ENCODE results near the gene BLTP3B.

Gene BLTP3B

GRCh38 chr12:100120355-100120754, 22.3 kb downstream of the BLTP3B start:
- Histone ChIP-seq H3K4me1 (no peaks in the 10 kb centered on the region), H3K79me2 (peaks cover 28% of the 10 kb centered on the region), H3K4me2 (ENCODE audit: low read length) (no peak overlapping the region), H2AFZ (no peak overlapping the region), H3K36me3 (ENCODE audit: control insufficient read depth, insufficient read depth, low read length) (no peaks in the 10 kb centered on the region), H3K9ac (no peak overlapping the region), H3K27ac (no peak overlapping the region), H3K9me3 (ENCODE audit: control insufficient read depth, low read length) (no peaks in the 10 kb centered on the region), H3K27me3 (ENCODE audit: control insufficient read depth, insufficient read depth, low read length) (no peaks in the 10 kb centered on the region), H3K4me3 (ENCODE audit: low read depth, low read length) (no peak overlapping the region)
- no peak for TF ChIP-seq CTCF (IDR thresholded peaks at IDR 0.05)

- H3K27ac ChIP-seq: no peak overlapping the region
Measured at GRCh38 chr12:100115291-100115690, 27.4 kb downstream of the BLTP3B start.

GRCh38 chr12:100114574-100114973, 28.1 kb downstream of the BLTP3B start:
- H3K4me2 ChIP-seq (ENCODE audit: low read length): no peak overlapping the region
- H3K9ac ChIP-seq: no peak overlapping the region
- no peak overlapping the region for H2AFZ ChIP-seq
- no peaks in the 10 kb centered on the region for H3K9me3 ChIP-seq (ENCODE audit: control insufficient read depth, low read length)
- no peak overlapping the region for H3K4me3 ChIP-seq (ENCODE audit: low read depth, low read length)
- peaks cover 38% of the 10 kb centered on the region for H3K79me2 ChIP-seq
- TF ChIP-seq CTCF (IDR thresholded peaks at IDR 0.05): no peak
- no peak overlapping the region for H3K27ac ChIP-seq
- peaks cover 3% of the 10 kb centered on the region for H3K4me1 ChIP-seq
- H3K36me3 ChIP-seq (ENCODE audit: control insufficient read depth, insufficient read depth, low read length): no peaks in the 10 kb centered on the region
- H3K27me3 ChIP-seq (ENCODE audit: control insufficient read depth, insufficient read depth, low read length): no peaks in the 10 kb centered on the region

More at GRCh38 chr12:100115291-100115690, 27.4 kb downstream of the BLTP3B start:
- Histone ChIP-seq H3K9ac (no peak overlapping the region), H3K4me3 (ENCODE audit: low read depth, low read length) (no peak overlapping the region), H3K4me1 (peaks cover 3% of the 10 kb centered on the region), H3K9me3 (ENCODE audit: control insufficient read depth, low read length) (no peaks in the 10 kb centered on the region), H3K4me2 (ENCODE audit: low read length) (no peak overlapping the region), H3K36me3 (ENCODE audit: control insufficient read depth, insufficient read depth, low read length) (no peaks in the 10 kb centered on the region), H3K27me3 (ENCODE audit: control insufficient read depth, insufficient read depth, low read length) (no peaks in the 10 kb centered on the region), H2AFZ (no peak overlapping the region), H3K79me2 (peaks cover 38% of the 10 kb centered on the region)
- no peak for TF ChIP-seq CTCF (IDR thresholded peaks at IDR 0.05)

- Histone ChIP-seq H3K9me3 (ENCODE audit: control insufficient read depth, low read length) (no peaks in the 10 kb centered on the region), H2AFZ (no peak overlapping the region), H3K9ac (no peak overlapping the region), H3K27ac (no peak overlapping the region), H3K4me1 (peaks cover 3% of the 10 kb centered on the region), H3K4me3 (ENCODE audit: low read depth, low read length) (no peak overlapping the region), H3K27me3 (ENCODE audit: control insufficient read depth, insufficient read depth, low read length) (no peaks in the 10 kb centered on the region), H3K79me2 (peaks cover 24% of the 10 kb centered on the region), H3K36me3 (ENCODE audit: control insufficient read depth, insufficient read depth, low read length) (no peaks in the 10 kb centered on the region), H3K4me2 (ENCODE audit: low read length) (no peak overlapping the region)
- TF ChIP-seq CTCF (IDR thresholded peaks at IDR 0.05): no peak
Measured at GRCh38 chr12:100110276-100110675, 32.4 kb downstream of the BLTP3B start.

GRCh38 chr12:100106861-100107260, 35.8 kb downstream of the BLTP3B start:
- TF ChIP-seq CTCF (IDR thresholded peaks at IDR 0.05): no peak
- no peak overlapping the region for H2AFZ ChIP-seq
- H3K4me3 ChIP-seq (ENCODE audit: low read depth, low read length): no peak overlapping the region
- H3K4me2 ChIP-seq (ENCODE audit: low read length): no peak overlapping the region
- no peak overlapping the region for H3K27ac ChIP-seq
- H3K27me3 ChIP-seq (ENCODE audit: control insufficient read depth, insufficient read depth, low read length): no peaks in the 10 kb centered on the region
- H3K4me1 ChIP-seq: no peaks in the 10 kb centered on the region
- H3K9me3 ChIP-seq (ENCODE audit: control insufficient read depth, low read length): no peaks in the 10 kb centered on the region
- H3K79me2 ChIP-seq: peaks cover 5% of the 10 kb centered on the region
- no peak overlapping the region for H3K9ac ChIP-seq
- no peaks in the 10 kb centered on the region for H3K36me3 ChIP-seq (ENCODE audit: control insufficient read depth, insufficient read depth, low read length)
